Body of pancreas (tissue), 4 donors: ENCODE measurements around the gene DISP1.

Experiments used
- CTCF ChIP-seq, 7 experiments: fragments of 450-650 bp in 4 of 7; fragments of 200-600 bp in 3 of 7; sonication (generic) in 3 of 7; IDR thresholded peaks; one replicate each; pipeline ENCODE4 v1.5.1; 2016 to 2019; ENCODE audit warnings: antibody characterized with exemption in 7 of 7
- POLR2A ChIP-seq, 3 donors: fragments of 450-650 bp; IDR thresholded peaks; one replicate each; pipeline ENCODE4 v1.6.1; 2016; ENCODE audit warnings: antibody characterized with exemption in 3 of 3, mild to moderate bottlenecking in 2 of 3

DNA sequence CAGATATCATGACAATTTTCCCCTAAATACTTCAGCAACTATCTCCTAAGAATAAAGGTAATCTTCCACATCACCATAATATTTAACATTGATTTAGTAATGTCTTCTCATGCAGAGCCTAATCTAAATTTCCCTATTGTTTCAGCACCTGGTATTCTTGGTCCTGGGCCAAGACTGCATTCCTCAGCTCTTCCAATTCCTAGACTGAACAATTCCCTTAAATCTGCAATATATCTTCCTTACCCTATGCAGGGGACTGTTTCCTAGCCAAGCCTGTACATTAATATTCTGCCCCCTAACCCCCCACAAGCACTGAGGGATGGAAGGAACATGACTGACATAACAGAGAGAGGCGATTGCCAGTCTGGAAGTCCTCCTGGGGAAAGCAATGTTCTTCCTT, 28.7 kb upstream of the DISP1 start:
- TF ChIP-seq CTCF (IDR thresholded peaks at IDR 0.05), result no peak
- TF ChIP-seq POLR2A (IDR thresholded peaks at IDR 0.05), result no peak
